Mesendoderm (in vitro differentiated cells): Measurements from ENCODE around the gene IL16.

Experiments
- DNase-seq: peaks from one replicate; pipeline ENCODE4 v3.0.0; 2013
- H2AK5ac ChIP-seq: 2 replicates; pipeline ENCODE4 v1.6.1; 2013; ENCODE audit warnings: low read length, inconsistent platforms
- H2BK120ac ChIP-seq: 2 replicates; pipeline ENCODE4 v1.6.1; 2013; ENCODE audit warnings: low read depth, mild to moderate bottlenecking, low read length, moderate library complexity, mixed read lengths
- H2BK15ac ChIP-seq: replicated peaks from 2 replicates; pipeline ENCODE4 v1.6.1; 2013; ENCODE audit warnings: low read depth, mild to moderate bottlenecking, moderate library complexity
- H2BK5ac ChIP-seq: 2 replicates; pipeline ENCODE4 v1.6.1; 2013; ENCODE audit warnings: low read length, inconsistent platforms
- H3K18ac ChIP-seq: 2 replicates; pipeline ENCODE4 v1.6.1; 2013; ENCODE audit warnings: mild to moderate bottlenecking, low read length, mixed read lengths
- H3K23ac ChIP-seq: one replicate; pipeline ENCODE4 v1.6.1; 2013; ENCODE audit warnings: low read length
- H3K27ac ChIP-seq: 2 replicates; pipeline ENCODE4 v1.5.1; 2013; ENCODE audit warnings: low read depth, mild to moderate bottlenecking, inconsistent platforms, low read length, moderate library complexity
- H3K27me3 ChIP-seq: 2 replicates; pipeline ENCODE4 v1.6.1; 2013; ENCODE audit warnings: low read length, control low read depth, mild to moderate bottlenecking, inconsistent platforms; ENCODE audit not compliant: insufficient read depth, poor library complexity
- H3K36me3 ChIP-seq: 2 replicates; pipeline ENCODE4 v1.6.1; 2013; ENCODE audit warnings: low read length, inconsistent platforms; ENCODE audit not compliant: control insufficient read depth, insufficient read depth
- H3K4ac ChIP-seq: one replicate; pipeline ENCODE4 v1.6.1; 2013; ENCODE audit warnings: low read depth, mild to moderate bottlenecking, low read length, moderate library complexity
- H3K4me1 ChIP-seq: 2 replicates; pipeline ENCODE4 v1.6.1; 2013; ENCODE audit warnings: low read depth, low read length, inconsistent platforms; ENCODE audit not compliant: control insufficient read depth
- H3K4me2 ChIP-seq: 2 replicates; pipeline ENCODE4 v1.6.1; 2013; ENCODE audit warnings: low read length
- H3K4me3 ChIP-seq: 2 replicates; pipeline ENCODE4 v1.5.1; 2013; ENCODE audit warnings: mild to moderate bottlenecking, low read length
- H3K56ac ChIP-seq: one replicate; pipeline ENCODE4 v1.6.1; 2013; ENCODE audit warnings: low read length
- H3K79me1 ChIP-seq: 2 replicates; pipeline ENCODE4 v1.6.1; 2013; ENCODE audit warnings: low read length, inconsistent platforms
- H3K79me2 ChIP-seq: 2 replicates; pipeline ENCODE4 v1.6.1; 2013; ENCODE audit warnings: mild to moderate bottlenecking, low read length; ENCODE audit not compliant: control insufficient read depth, insufficient read depth
- H3K9ac ChIP-seq: 2 replicates; pipeline ENCODE4 v1.6.1; 2013; ENCODE audit warnings: low read length, inconsistent platforms
- H4K5ac ChIP-seq: one replicate; pipeline ENCODE4 v1.6.1; 2013; ENCODE audit warnings: low read length
- H4K8ac ChIP-seq: one replicate; pipeline ENCODE4 v1.6.1; 2013; ENCODE audit warnings: low read depth, mild to moderate bottlenecking, control low read depth, low read length, moderate library complexity
- WGBS: extraction: QIAGEN DNeasy Blood & Tissue Kit; methylation state at CpG from one replicate; pipeline ENCODE4 v1.1.7; 2013; ENCODE audit warnings: low lambda C conversion rate, missing lambda C conversion rate; ENCODE audit not compliant: insufficient coverage; ENCODE audit errors: extremely low coverage; 5-methylcytosine and 5-hydroxymethylcytosine counted together

The IL16 gene

GRCh38 chr15:81222007-81222406 is 25.3 kb downstream of the IL16 start:
- Histone ChIP-seq H3K79me1 (no peaks in the 10 kb centered on the region), H3K4me2 (no peak overlapping the region), H4K5ac (no peak overlapping the region), H2BK120ac (no peak overlapping the region), H4K8ac (no peak overlapping the region), H3K4ac (no peak overlapping the region), H3K27ac (no peak overlapping the region), H3K27me3 (no peaks in the 10 kb centered on the region), H3K18ac (no peak overlapping the region), H2BK15ac (no peak overlapping the region), H3K4me3 (no peak overlapping the region), H3K9ac (no peak overlapping the region), H3K36me3 (no peaks in the 10 kb centered on the region), H3K56ac (no peak overlapping the region), H2AK5ac (no peak overlapping the region), H3K4me1 (no peaks in the 10 kb centered on the region), H3K23ac (no peak overlapping the region), H2BK5ac (no peak overlapping the region), H3K79me2 (no peaks in the 10 kb centered on the region)
- WGBS: no CpG with 5 or more reads among the region's 3 CpGs
- DNase-seq: no peak

GRCh38 chr15:81223346-81223971 is 26.8 kb downstream of the IL16 start:
- H2BK15ac ChIP-seq: no peak overlapping the region
- no peaks in the 10 kb centered on the region for H3K79me2 ChIP-seq
- H2BK120ac ChIP-seq: no peak overlapping the region
- H3K36me3 ChIP-seq: no peaks in the 10 kb centered on the region
- no peak overlapping the region for H3K9ac ChIP-seq
- no peak overlapping the region for H2BK5ac ChIP-seq
- no peak overlapping the region for H3K4ac ChIP-seq
- no peak overlapping the region for H2AK5ac ChIP-seq
- DNase-seq: no peak
- H3K56ac ChIP-seq: no peak overlapping the region
- no peak overlapping the region for H3K18ac ChIP-seq
- no peak overlapping the region for H4K5ac ChIP-seq
- H3K4me2 ChIP-seq: no peak overlapping the region
- no peak overlapping the region for H4K8ac ChIP-seq
- no CpG with 5 or more reads among the region's 2 CpGs for WGBS
- H3K79me1 ChIP-seq: no peaks in the 10 kb centered on the region
- H3K27me3 ChIP-seq: no peaks in the 10 kb centered on the region
- H3K4me1 ChIP-seq: no peaks in the 10 kb centered on the region
- no peak overlapping the region for H3K27ac ChIP-seq
- H3K23ac ChIP-seq: no peak overlapping the region
- H3K4me3 ChIP-seq: no peak overlapping the region

- H3K79me2 ChIP-seq: no peaks in the 10 kb centered on the region
- no CpG with 5 or more reads among the region's 1 CpG for WGBS
- no peak overlapping the region for H2AK5ac ChIP-seq
- H4K8ac ChIP-seq: no peak overlapping the region
- H3K18ac ChIP-seq: no peak overlapping the region
- no peak overlapping the region for H4K5ac ChIP-seq
- H3K36me3 ChIP-seq: no peaks in the 10 kb centered on the region
- H3K4me3 ChIP-seq: no peak overlapping the region
- H2BK15ac ChIP-seq: no peak overlapping the region
- H2BK120ac ChIP-seq: no peak overlapping the region
- H3K56ac ChIP-seq: no peak overlapping the region
- H3K4me2 ChIP-seq: no peak overlapping the region
- no peak for DNase-seq
- H3K4ac ChIP-seq: no peak overlapping the region
- no peaks in the 10 kb centered on the region for H3K27me3 ChIP-seq
- no peaks in the 10 kb centered on the region for H3K79me1 ChIP-seq
- H3K9ac ChIP-seq: no peak overlapping the region
- H2BK5ac ChIP-seq: no peak overlapping the region
- H3K27ac ChIP-seq: no peak overlapping the region
- no peak overlapping the region for H3K23ac ChIP-seq
- no peaks in the 10 kb centered on the region for H3K4me1 ChIP-seq
These were observed 27.6 kb downstream of the IL16 start for GRCh38 chr15:81224232-81224631.

- H3K4me2 ChIP-seq: no peak overlapping the region
- H4K5ac ChIP-seq: no peak overlapping the region
- H3K4me1 ChIP-seq: no peaks in the 10 kb centered on the region
- H3K79me1 ChIP-seq: no peaks in the 10 kb centered on the region
- H3K36me3 ChIP-seq: no peaks in the 10 kb centered on the region
- H3K27me3 ChIP-seq: no peaks in the 10 kb centered on the region
- no peak overlapping the region for H3K18ac ChIP-seq
- H4K8ac ChIP-seq: no peak overlapping the region
- no peak overlapping the region for H3K23ac ChIP-seq
- no peak overlapping the region for H3K4me3 ChIP-seq
- no peaks in the 10 kb centered on the region for H3K79me2 ChIP-seq
- H2AK5ac ChIP-seq: no peak overlapping the region
- DNase-seq: no peak
- no CpG with 5 or more reads among the region's 10 CpGs for WGBS
- H3K4ac ChIP-seq: no peak overlapping the region
- H2BK120ac ChIP-seq: no peak overlapping the region
- no peak overlapping the region for H3K9ac ChIP-seq
- H2BK5ac ChIP-seq: no peak overlapping the region
- no peak overlapping the region for H3K56ac ChIP-seq
- no peak overlapping the region for H3K27ac ChIP-seq
- no peak overlapping the region for H2BK15ac ChIP-seq
These were observed 28.5 kb downstream of the IL16 start for GRCh38 chr15:81225161-81225671.

- H2BK5ac ChIP-seq: no peak overlapping the region
- DNase-seq: no peak
- no peak overlapping the region for H3K18ac ChIP-seq
- no peak overlapping the region for H3K56ac ChIP-seq
- no peak overlapping the region for H2BK120ac ChIP-seq
- H4K8ac ChIP-seq: no peak overlapping the region
- WGBS: no CpG with 5 or more reads among the region's 5 CpGs
- H3K9ac ChIP-seq: no peak overlapping the region
- no peak overlapping the region for H3K4ac ChIP-seq
- H3K79me1 ChIP-seq: no peaks in the 10 kb centered on the region
- H4K5ac ChIP-seq: no peak overlapping the region
- H2AK5ac ChIP-seq: no peak overlapping the region
- H3K27me3 ChIP-seq: no peaks in the 10 kb centered on the region
- no peaks in the 10 kb centered on the region for H3K79me2 ChIP-seq
- no peak overlapping the region for H3K4me3 ChIP-seq
- no peak overlapping the region for H3K4me2 ChIP-seq
- no peak overlapping the region for H3K27ac ChIP-seq
- no peaks in the 10 kb centered on the region for H3K36me3 ChIP-seq
- no peaks in the 10 kb centered on the region for H3K4me1 ChIP-seq
- H2BK15ac ChIP-seq: no peak overlapping the region
- H3K23ac ChIP-seq: no peak overlapping the region
These were observed 31.0 kb downstream of the IL16 start for GRCh38 chr15:81227716-81228115.

DNA sequence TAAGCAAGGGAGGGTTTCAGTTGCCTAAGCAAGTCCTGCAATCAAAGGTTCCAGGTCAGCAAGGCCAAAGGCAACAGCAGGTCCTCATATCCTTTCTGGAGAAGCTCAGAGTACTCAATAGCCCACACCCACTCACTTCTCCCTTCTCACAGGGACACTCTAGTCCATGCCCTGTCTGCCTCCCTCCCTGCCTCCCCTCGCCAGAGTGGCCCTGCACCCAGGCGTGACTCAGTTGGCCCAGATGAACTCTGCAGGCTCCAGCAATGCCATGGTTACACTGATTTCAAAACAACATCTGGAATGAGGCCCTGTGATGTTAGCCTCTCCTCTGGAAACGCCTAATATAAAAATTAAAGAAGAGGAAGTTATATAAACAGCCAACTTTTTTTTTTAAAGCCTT is 32.9 kb downstream of the IL16 start:
- Histone ChIP-seq H4K8ac (no peak overlapping the region), H3K79me2 (no peaks in the 10 kb centered on the region), H2AK5ac (no peak overlapping the region), H3K4me2 (no peak overlapping the region), H2BK5ac (no peak overlapping the region), H3K9ac (no peak overlapping the region), H3K56ac (no peak overlapping the region), H2BK15ac (no peak overlapping the region), H2BK120ac (no peak overlapping the region), H3K36me3 (no peaks in the 10 kb centered on the region), H3K4me1 (no peaks in the 10 kb centered on the region), H3K4ac (no peak overlapping the region), H3K79me1 (no peaks in the 10 kb centered on the region), H3K4me3 (no peak overlapping the region), H3K23ac (no peak overlapping the region), H3K27ac (no peak overlapping the region), H4K5ac (no peak overlapping the region), H3K18ac (no peak overlapping the region), H3K27me3 (no peaks in the 10 kb centered on the region)
- no CpG with 5 or more reads among the region's 3 CpGs for WGBS
- DNase-seq: no peak
